HG03565 (cell line): Measurements from ENCODE around the gene ZC3H12D.
A peak's percentile ranks its signal among the peaks of the same experiment; 100 is the strongest.
"Not testable (repeated sequence)": the region's sequence is repeated elsewhere in the genome, so short reads cannot be mapped to it uniquely, and the experiment has no call there.

Experiments used
- ATAC-seq: cut with Tn5 transposase; IDR thresholded peaks from one replicate; pipeline ENCODE4 v1.9.1; 2021; ENCODE audit warnings: mild to moderate bottlenecking, moderate library complexity; ENCODE audit not compliant: unreplicated experiment

ZC3H12D gene

GRCh38 chr6:149483849-149484655 is 762 bp downstream of the ZC3H12D start:
- no peak for ATAC-seq

DNA sequence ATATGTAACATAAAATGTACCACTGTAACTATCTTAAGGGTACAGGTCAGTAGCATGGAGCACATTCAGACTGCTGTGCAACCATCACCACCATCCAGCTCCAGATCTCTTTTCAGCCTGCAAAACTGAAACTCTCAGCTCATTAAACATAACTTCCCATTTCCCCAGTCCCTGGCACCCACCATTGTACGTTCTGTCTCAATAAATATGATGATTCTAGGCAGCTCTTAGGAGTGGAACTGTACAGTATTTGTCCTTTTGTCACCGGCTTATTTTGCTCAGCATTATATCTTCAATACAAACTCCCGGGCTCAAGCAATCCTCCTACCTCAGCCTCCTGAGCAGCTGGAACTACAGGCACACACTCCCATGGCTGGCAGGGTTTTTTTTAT is 1.5 kb downstream of the ZC3H12D start:
- no peak for ATAC-seq

DNA sequence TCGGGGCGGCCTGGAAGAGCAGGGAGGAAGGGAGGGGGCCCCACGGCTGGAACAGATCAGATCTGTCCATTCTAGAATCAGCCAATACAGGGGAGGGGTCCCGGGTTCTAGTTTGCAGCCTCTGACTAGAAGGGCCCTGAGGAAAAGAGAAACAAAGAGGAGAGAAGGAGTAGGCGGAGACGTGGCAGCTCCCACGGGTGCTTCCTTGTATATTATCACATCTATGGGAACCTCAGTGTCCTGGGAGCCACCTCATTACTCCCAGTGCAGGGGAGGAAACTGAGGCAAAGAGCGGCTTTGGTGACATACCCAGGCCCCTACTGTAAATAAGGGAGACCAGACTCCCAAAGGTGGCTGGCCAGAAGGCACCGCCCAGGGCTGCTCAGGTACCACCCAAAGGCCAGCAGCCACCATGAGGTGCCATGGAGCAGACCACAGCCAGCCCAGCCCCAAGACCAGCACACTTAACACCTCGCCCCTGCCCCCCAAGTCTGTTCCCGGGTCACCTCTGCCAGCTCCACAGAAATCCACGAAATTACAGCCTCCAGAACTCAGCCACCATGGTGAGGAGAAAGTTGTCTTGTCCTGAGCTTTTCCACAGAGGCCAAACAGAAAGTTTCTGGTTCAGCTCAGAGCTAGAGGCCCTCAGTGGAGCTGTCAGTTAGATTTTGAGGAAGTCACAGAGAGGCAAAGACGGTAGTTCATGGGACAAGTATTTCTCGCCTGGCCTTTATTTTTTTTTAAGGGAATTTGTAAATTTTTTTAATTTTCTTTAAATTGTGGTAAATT is 2.1 kb downstream of the ZC3H12D start:
- no peak for ATAC-seq

GRCh38 chr6:149480502-149481280 is 4.1 kb downstream of the ZC3H12D start:
- ATAC-seq: no peak

GRCh38 chr6:149478631-149479314 is 6.0 kb downstream of the ZC3H12D start:
- no peak for ATAC-seq

DNA sequence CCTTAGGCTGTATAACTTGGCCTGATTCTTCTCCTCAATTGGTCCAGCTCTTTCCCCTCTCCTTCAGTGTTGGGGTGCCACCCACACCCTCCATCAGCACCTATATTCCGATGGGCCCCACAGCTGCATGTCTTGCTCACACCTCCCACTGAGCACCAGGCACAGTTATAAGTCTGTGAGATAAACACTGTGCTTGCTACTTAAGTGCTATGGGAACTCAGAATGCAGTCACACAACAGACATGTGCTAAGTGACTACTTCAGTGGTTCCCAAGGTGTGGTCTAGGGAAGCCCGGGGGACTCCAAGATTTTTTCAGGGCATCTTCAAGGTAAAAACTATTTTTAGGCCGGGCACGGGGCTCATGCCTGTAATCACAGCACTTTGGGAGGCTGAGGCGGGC is 7.3 kb downstream of the ZC3H12D start:
- ATAC-seq: no peak

DNA sequence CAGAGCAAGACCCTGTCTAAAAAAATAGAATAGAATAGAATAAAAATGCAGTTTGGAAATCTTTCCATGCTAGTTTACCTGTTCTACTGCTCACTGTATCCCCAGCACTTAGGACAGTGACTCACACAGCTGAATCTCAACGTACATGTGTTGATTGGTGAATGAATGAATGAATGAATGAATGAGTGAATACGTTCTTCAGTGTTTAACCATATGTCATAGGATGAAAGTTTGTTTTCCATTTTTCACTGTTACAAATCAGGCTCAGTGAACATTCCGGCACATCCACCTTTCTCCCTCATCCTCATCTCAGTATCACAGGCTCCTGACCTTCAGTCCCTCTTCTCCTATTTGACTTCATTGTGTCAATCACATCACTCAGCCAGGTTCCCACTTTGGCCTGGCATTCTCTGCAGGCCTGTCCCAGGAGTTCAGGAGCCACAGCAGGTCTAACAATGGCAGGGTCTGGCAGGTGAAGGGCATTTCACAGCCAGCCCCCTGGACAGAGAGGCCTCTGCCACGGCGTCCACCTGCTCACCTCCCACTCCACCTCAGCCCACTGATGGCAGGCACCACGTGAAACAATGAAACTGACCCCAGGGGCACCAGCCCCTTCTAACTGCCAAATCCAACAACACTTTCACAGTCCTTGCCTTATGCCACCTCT is 7.9 kb downstream of the ZC3H12D start:
- ATAC-seq: no peak

DNA sequence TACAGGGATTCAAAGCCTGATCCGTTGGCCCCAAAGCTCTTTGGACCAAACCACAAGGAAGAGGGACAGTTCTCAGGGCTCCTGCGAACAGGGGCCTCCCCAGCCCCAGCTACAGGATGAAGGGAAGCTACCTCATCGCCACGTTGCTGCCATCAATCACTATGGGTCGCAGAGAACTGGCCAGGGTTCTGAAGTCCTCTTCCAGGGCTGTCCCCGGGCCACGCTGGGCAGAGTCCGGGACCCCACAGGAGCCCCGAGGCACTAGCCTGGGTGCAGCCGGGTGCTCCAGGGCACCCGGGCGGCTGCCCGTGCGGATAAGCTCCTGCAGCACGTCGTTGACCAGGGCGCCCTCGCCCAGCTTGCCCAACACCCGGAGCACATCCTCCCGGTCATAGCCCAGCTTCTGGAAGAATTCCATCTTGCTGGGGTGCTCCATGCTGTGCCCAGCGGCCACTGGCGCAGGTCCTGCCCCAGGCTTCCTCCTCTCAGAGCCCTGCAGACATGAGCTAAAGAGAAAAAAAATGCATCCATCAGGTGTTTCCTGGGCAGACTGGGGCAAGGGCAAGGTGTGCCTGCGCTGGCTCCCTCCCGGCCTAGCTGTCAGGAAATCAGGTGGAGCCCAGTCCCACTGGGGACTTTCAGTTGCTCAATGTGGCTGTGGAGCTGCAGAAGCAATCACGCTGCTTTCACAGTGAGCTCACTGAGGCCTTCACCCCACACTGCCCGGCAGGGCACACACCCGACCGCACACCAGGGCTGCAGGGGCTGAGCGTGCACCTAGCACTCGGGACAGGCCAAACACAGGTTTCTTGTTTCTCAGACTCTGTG is 10.5 kb downstream of the ZC3H12D start:
- ATAC-seq: no peak

- no peak for ATAC-seq
These were observed 11.4 kb downstream of the ZC3H12D start for GRCh38 chr6:149473080-149474052.

DNA sequence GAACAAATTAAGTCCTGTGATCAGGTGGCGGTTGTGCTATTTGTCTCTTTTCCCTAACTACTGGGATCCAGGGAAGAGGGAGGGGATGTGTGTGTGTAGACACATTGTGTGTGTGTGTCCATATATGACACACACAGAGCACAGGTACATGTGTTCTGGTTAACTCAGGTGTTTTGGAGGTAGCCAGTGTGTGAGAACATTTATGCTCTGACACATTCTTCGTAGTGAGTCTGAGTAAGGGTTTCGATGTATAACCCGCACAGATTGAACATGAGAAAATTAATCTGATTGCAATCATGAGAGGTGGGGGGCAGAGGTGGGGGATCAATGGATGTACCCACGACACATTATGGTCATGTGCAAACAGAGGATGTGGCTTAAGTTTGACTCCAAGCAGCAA is 12.6 kb downstream of the ZC3H12D start:
- no peak for ATAC-seq

GRCh38 chr6:149471801-149472200 is 13.0 kb downstream of the ZC3H12D start:
- peak; percentile 27 for ATAC-seq

DNA sequence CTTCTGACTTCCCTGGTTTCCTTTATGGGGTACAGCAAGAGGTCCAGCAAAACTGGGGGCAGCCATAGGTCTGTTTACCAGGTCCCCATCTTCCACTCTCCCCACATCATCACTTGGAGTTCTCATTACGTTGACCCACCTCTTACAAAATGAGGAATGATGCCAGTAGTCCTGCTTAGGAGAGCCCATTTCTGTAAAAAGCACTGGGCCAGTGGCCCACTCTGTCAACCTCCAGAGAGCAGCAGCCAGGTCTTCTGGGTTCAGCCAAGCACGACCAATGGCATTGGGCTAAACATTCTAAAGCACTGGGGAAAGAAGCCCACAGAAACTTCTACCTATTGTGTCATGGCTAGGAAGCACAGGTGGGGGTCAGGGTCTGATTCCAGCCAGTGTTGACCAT is 13.9 kb downstream of the ZC3H12D start:
- ATAC-seq: no peak

DNA sequence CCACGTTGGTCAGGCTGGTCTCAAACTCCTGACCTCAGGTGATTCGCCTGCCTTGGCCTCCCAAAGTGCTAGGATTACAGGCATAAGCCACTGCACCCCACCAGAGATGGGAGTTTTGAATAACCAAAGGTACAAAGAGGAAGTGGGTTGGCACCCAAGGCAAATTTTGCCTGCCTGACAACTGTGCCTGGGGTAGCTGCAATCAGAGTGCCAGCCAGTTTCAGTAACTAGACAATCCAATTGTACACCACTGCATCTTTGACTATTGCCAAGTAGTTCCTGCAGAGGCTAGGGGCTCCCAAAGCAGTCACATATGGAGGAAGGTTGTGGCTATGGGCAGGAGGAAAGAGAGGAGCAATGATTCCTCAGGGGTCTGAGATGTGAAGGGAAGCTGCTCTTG is 16.6 kb downstream of the ZC3H12D start:
- no peak for ATAC-seq

DNA sequence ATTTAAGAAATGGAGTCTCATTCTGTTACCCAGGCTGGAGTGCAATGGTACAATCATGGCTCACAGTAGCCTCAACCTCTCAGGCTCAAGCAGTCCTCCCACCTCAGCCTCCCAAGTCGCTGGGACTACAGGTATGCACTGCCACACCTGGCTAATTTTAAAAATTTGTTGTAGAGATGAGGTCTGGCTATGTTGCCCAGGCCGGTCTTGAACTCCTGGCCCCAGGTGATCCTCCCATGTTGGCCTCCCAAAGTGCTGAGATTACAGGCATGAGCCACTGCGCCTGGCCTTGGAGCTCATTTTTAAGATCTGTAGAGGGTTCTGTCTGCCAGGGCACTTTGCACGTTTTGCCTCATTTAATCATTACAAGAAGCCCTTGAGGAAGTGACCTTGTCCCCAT is 17.5 kb downstream of the ZC3H12D start:
- no peak for ATAC-seq

GRCh38 chr6:149464411-149464810 is 20.4 kb downstream of the ZC3H12D start:
- ATAC-seq: no peak

- no peak for ATAC-seq
These were observed 21.0 kb downstream of the ZC3H12D start for GRCh38 chr6:149463781-149464180.

GRCh38 chr6:149462712-149463111 is 22.1 kb downstream of the ZC3H12D start:
- not testable (repeated sequence) for ATAC-seq

- no peak for ATAC-seq
These were observed 23.1 kb downstream of the ZC3H12D start for GRCh38 chr6:149461670-149462069.
